MV-4-11 (cell line): ENCODE data around the gene GJD2.

ENCODE experiments used
- DNase-seq: peaks from one replicate; lab custom pipeline; 2025; lab: John Stamatoyannopoulos, UW

The GJD2 gene

GRCh38 chr15:34773013-34773412 lies 18.2 kb upstream of the GJD2 start:
- DNase-seq = no peak

GRCh38 chr15:34772312-34772711 lies 17.5 kb upstream of the GJD2 start:
- DNase-seq = no peak

GRCh38 chr15:34769711-34770110 lies 14.9 kb upstream of the GJD2 start:
- no peak for DNase-seq

GRCh38 chr15:34768530-34768929 lies 13.7 kb upstream of the GJD2 start:
- no peak for DNase-seq

GRCh38 chr15:34765741-34766140 lies 10.9 kb upstream of the GJD2 start:
- no peak for DNase-seq

GRCh38 chr15:34760909-34761308 lies 6.1 kb upstream of the GJD2 start:
- no peak for DNase-seq

GRCh38 chr15:34759992-34760391 lies 5.2 kb upstream of the GJD2 start:
- no peak for DNase-seq

- DNase-seq = no peak
These were observed 4.5 kb upstream of the GJD2 start for GRCh38 chr15:34759347-34759746.

GRCh38 chr15:34757262-34757661 lies 2.5 kb upstream of the GJD2 start:
- no peak for DNase-seq

GRCh38 chr15:34755419-34755773 lies 598 bp upstream of the GJD2 start:
- no peak for DNase-seq

GRCh38 chr15:34754171-34754601 lies 612 bp downstream of the GJD2 start:
- DNase-seq = no peak

GRCh38 chr15:34753236-34753894 lies 1.4 kb downstream of the GJD2 start:
- no peak for DNase-seq

- DNase-seq = no peak
These were observed 5.1 kb downstream of the GJD2 start for GRCh38 chr15:34749691-34750090.

GRCh38 chr15:34739346-34739745 lies 15.5 kb downstream of the GJD2 start:
- no peak for DNase-seq

GRCh38 chr15:34738002-34738401 lies 16.8 kb downstream of the GJD2 start:
- DNase-seq = no peak

- no peak for DNase-seq
These were observed 17.3 kb downstream of the GJD2 start for GRCh38 chr15:34737477-34737876.

- DNase-seq = no peak
These were observed 20.5 kb downstream of the GJD2 start for GRCh38 chr15:34734303-34734702.

GRCh38 chr15:34733621-34734020 lies 21.2 kb downstream of the GJD2 start:
- no peak for DNase-seq

GRCh38 chr15:34732430-34732829 lies 22.4 kb downstream of the GJD2 start:
- DNase-seq = no peak

- DNase-seq = no peak
These were observed 24.1 kb downstream of the GJD2 start for GRCh38 chr15:34730701-34731100.

- DNase-seq = peak; percentile 32
These were observed 24.9 kb downstream of the GJD2 start for GRCh38 chr15:34729886-34730285.

- DNase-seq = no peak
These were observed 25.7 kb downstream of the GJD2 start for GRCh38 chr15:34729056-34729455.

- no peak for DNase-seq
These were observed 28.2 kb downstream of the GJD2 start for GRCh38 chr15:34726406-34727100.

- no peak for DNase-seq
These were observed 29.2 kb downstream of the GJD2 start for GRCh38 chr15:34725556-34725955.
